ENCODE measurements around the gene MAGIX.
A peak's percentile ranks its signal among the peaks of the same experiment; 100 is the strongest.
"Not testable (repeated sequence)": the region's sequence is repeated elsewhere in the genome, so short reads cannot be mapped to it uniquely, and the experiment has no call there.

Gene MAGIX

DNA sequence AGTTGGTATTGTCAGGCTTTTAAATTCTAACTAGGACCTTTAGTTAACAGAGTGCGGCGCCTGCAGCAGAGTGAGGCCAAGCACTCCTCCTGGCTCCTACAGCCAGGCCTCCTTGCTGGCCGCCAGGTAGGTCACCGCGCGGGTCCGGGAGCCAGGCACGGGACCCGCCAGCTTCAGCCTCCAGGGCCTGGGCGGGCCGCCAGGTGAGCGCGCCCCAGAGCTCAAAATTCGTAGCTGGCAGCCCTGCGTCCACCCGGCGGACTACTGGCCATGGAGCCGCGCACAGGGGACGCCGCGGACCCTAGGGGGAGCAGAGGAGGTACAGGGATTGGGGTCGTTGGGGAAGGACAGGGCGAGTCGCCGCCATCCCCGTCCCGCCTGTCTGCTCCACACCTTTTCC lies at the start of gene MAGIX:
Gene MAGIX (plus strand): TSS at position 139 of the 400 bp plus-strand sequence. CDS start 132 bp downstream, at position 271.
- no peak for DNase-seq (ENCODE audit: low read depth in 2 of 2)

GRCh38 chrX:49116076-49116475 lies 46.5 kb upstream of the MAGIX start:
- no peak for DNase-seq (ENCODE audit: low read depth in 2 of 2)

DNA sequence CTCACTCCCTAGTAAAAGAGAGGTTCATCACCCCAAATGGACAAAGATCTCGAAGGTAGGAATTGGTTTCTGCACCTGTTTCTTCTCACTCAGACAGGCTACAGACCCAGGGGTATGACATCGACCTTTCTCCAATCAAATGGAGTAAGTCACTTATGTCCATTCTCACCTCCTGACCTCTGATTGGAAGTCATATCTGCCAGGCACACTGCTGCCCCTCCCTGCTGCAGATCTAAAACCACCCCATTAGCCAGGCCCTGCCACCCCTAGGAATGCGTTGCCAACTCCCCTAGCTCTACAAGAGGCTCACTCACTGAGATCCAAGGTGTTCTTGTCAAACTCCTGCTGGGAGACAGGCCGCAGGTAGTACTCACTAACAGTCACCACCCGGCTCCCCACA lies 45.8 kb upstream of the MAGIX start:
- DNase-seq (ENCODE audit: low read depth in 2 of 2) = no peak

- DNase-seq (ENCODE audit: low read depth in 2 of 2) = no peak
Measured at GRCh38 chrX:49117581-49117980, 45.0 kb upstream of the MAGIX start.

DNA sequence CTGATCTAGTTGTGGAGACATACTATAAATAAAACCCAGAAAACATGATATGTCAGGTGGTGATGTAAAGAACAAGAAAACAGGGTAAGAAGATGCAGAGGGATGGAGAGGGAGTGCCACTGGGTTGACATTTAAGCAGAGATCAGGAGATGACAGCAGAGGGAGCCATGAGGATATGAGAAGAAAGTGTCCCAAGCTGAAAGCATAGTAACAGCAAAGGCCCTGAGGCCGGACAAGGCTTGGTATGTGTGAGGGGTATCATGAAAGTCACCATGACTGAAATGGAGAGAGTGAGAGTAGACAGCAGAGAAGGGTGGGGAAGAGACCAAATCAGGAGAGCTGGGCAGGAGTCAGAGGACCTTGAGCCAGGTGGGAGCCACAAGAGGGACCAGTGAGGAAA lies 42.5 kb upstream of the MAGIX start:
- no peak for DNase-seq (ENCODE audit: low read depth in 2 of 2)

GRCh38 chrX:49122499-49122898 lies 40.1 kb upstream of the MAGIX start:
- DNase-seq (ENCODE audit: low read depth in 2 of 2) = no peak

- not testable (repeated sequence) for DNase-seq (ENCODE audit: low read depth in 2 of 2)
Measured at GRCh38 chrX:49127742-49128258, 34.8 kb upstream of the MAGIX start.

DNA sequence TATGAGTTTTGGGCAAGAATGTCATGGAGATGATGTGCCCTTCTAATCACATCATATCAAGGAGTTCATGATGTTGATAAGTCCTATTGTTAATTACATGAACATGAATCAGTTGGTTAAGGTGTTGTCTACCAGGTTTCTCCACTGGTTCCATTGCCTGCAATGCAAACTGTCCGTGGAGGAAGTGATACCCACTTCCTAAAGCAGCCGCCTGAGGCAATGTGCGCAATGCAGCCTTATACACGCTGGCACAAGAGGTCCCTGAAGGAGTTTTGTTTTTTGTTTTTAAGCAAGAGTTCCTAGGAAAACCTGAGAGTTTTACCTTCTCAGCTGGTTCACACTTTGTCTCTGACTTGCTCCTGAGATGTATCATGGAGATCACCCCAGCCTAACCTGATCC lies 33.1 kb upstream of the MAGIX start:
- DNase-seq (ENCODE audit: low read depth in 2 of 2) = no peak

DNA sequence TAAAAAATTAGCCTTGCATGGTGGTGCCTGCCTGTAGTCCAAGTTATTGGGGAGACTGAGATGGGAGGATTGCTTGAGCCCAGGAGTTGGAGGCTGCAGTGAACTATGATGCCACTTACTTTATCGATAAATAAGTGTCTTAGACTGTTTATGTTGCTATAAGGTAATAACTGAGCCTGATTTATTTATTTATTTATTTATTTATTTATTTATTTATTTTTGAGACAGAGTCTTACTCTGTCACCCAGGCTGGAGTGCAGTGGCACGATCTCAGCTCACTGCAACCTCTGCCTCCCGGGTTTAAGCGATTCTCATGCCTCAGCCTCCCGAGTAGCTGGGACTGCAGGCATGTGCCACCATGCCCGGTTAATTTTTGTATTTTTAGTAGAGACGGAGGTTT lies 30.3 kb upstream of the MAGIX start:
- not testable (repeated sequence) for DNase-seq (ENCODE audit: low read depth in 2 of 2)

GRCh38 chrX:49133759-49134158 lies 28.8 kb upstream of the MAGIX start:
- no peak for DNase-seq (ENCODE audit: low read depth in 2 of 2)

GRCh38 chrX:49137492-49137891 lies 25.1 kb upstream of the MAGIX start:
- DNase-seq (ENCODE audit: low read depth in 2 of 2) = no peak

DNA sequence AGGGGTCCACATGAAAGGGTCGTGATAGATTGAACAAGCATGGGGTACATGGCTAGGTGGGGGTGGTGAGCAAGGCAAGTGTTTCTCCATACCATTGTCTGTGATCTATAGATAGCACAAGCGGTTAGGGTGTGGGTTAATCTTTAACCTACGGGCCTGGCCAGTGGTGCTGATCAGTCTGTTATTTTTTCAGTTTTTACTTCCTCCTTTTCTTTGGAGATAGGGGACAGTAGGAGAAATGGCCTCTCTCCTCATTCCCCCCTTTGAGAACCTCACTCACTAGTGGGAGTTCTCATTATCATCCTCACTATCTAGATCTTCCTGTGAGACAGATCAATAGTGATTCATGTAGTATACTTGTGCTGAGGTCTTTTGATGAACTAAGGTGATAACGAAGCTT lies 22.8 kb upstream of the MAGIX start:
- no peak for DNase-seq (ENCODE audit: low read depth in 2 of 2)

DNA sequence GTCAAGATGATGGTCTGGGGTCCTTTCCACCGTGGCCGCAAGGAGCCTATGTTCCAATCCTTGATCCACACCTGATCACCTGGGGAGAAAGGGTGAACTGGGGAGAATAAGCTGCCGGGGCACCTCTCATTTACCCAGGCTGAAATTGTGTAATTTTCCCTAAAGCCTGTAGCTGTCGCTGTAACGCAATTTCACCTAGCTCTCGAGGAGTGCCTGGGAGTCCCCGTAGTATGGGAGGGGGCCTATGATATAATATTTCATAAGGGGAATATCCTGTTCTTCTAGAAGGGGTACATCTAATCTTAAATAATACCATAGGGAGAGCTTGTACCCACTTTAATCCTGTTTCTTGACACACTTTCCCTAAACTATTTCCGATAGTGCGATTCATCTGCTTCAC lies 20.3 kb upstream of the MAGIX start:
- DNase-seq (ENCODE audit: low read depth in 2 of 2) = not testable (repeated sequence)

GRCh38 chrX:49143154-49143553 lies 19.4 kb upstream of the MAGIX start:
- DNase-seq (ENCODE audit: low read depth in 2 of 2) = not testable (repeated sequence)

DNA sequence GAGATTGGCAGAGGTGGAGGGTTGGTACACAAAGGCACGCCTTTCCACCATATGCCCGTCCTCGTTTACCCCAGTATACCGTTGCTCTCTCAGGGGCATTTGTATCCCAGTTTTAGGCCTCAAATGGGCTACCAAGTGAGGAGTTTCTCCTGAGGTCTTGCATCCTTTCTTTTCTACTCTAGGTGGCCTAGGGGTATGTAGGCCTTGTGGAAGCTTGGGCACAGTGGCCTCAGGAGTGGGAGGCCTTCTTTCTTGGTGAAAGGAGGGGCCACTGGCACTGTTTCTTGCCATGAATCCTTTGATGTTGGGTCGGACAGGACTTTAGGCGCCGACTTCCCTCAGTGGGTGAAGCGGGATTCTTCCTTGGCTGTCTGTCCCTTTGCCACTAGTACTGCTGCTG lies 15.3 kb upstream of the MAGIX start:
- DNase-seq (ENCODE audit: low read depth in 2 of 2) = no peak

GRCh38 chrX:49147936-49148335 lies 14.6 kb upstream of the MAGIX start:
- DNase-seq (ENCODE audit: low read depth in 2 of 2) = no peak

- DNase-seq (ENCODE audit: low read depth in 2 of 2) = not testable (repeated sequence)
Measured at GRCh38 chrX:49148390-49149100, 14.0 kb upstream of the MAGIX start.

DNA sequence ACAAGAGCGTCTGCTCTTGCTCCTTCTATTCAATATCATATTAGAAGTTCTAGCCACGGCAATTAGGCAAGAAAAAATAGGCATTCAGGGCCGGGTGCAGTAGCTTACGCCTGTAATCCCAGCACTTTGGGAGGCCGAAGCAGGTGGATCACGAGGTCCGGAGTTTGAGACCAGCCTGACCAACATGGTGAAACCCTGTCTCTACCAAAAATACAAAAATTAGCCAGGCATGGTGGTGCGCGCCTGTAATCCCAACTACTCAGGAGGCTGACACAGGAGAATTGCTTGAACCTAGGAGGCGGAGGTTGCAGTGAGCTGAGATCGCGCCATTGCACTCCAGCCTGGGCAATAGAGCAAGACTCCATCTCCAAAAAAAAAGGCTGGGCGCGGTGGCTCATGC lies 13.3 kb upstream of the MAGIX start:
- not testable (repeated sequence) for DNase-seq (ENCODE audit: low read depth in 2 of 2)

GRCh38 chrX:49153467-49153866 lies 9.1 kb upstream of the MAGIX start:
- DNase-seq (ENCODE audit: low read depth in 2 of 2) = no peak

DNA sequence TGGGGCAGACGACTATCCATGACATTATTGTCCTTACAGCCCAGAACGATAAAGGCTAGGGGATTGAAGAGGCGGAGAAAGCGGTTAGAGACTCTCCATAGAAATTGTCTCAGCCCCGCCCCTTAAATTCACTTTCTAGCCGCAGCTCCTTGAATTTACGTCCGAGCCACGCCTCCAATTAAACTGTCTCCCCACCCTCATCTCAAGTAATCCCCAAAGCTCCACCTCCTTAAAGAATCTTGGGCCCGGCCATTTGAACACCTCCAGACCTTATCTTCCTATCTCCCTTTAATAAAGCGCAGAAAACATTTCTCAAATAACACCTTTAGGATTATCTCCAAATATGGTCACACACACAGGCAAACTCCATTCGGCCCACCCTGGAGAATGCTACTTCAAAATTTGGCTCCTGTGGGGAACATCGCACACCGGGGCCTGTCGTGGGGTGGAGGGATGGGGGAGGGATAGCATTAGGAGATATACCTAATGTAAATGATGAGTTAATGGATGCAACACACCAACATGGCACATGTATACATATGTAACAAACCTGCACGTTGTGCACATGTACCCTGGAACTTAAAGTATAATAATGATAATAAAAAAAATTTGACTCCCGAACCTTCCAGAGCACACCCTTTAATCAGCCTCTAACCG lies 7.2 kb upstream of the MAGIX start:
- peak; percentile 46 for DNase-seq (ENCODE audit: low read depth in 2 of 2)

DNA sequence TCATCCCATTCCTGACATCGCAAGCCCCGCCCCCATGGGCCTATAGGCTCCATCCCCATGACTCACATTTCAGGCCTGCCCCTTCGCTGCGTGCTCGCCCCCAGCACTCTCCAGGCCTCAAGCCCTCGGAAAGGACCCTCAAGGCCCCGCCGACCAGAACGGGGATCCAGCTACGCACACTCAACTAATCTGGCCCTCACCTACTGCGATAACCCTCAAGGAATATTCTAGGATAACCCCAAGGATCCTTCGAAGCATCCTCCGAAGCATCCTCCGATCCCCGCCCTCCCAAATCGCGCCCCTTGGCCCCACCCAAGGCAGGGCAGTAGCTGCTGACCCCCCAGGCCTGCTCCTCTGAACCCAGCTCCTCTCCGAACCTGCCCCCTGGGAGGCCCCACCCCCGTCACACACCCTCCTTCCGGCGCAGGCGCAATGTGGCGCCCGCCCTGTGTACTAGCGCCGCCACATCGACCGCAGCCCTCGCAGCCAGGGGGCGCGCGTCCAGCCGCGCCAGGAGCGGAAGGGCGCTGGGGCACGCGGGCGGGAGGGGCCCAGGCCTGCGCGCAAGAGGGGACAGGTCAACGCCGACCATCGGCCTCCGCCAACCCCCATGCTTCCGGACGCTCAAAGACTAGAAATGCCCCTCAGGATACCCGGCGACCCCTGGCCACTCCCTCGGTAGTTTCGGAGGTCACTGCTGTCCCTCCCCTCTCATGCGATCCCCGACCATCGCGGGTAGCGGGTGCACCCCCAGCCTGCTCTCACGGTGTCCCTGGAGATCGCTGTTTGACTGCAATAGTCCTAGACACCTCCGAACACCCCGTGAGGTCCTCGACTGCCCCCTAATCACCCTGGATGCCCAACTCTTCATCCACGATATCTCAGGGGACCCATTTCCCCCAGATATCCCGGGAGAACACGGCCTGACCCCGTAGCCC lies 6.4 kb upstream of the MAGIX start:
- DNase-seq (ENCODE audit: low read depth in 2 of 2) = peak; percentile 76 to 78

DNA sequence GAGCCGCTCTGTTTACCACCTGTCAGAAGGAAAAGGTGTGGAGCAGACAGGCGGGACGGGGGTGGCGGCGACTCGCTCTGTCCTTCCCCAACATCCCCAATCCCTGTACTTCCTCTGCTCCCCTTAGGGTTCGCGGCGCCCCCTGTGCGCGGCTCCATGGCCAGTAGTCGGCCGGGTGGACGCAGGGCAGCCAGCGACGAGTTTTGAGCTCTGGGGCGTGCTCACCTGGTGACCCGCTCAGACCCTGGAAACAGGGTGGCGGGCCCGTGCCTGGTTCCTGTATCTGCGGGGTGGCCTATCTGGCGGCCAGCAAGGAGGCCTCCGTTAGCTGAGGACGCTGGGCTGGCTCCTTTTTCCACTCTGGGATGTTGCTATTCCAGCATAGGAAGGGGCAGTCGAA lies 5.4 kb upstream of the MAGIX start:
- no peak for DNase-seq (ENCODE audit: low read depth in 2 of 2)

All from fibroblast of skin of left quadriceps (primary cell).